Measurements from ENCODE around the gene E2F3. TPM values are rescaled to one million over a fixed set of nuclear protein-coding genes. Genes with fewer than 3 reads are reported as not detected.
"Not testable (repeated sequence)": the region's sequence is repeated elsewhere in the genome, so short reads cannot be mapped to it uniquely, and the experiment has no call there.

The E2F3 gene
- polyA plus RNA-seq, 1 donor, result 17.9 TPM

- H3K9me3 ChIP-seq (ENCODE audit: control insufficient read depth, low read depth, low read length), result no peaks in the 10 kb centered on the region
- peaks cover 10% of the 10 kb centered on the region for H3K36me3 ChIP-seq (ENCODE audit: control insufficient read depth, insufficient read depth, low read length)
- no peaks in the 10 kb centered on the region for H3K4me1 ChIP-seq (ENCODE audit: control insufficient read depth, insufficient read depth, low read length)
- no peak overlapping the region for H3K4me3 ChIP-seq (ENCODE audit: low read length)
- no peak overlapping the region for H3K27ac ChIP-seq (ENCODE audit: low read length)
- DNase-seq, result no peak
- 100% methylated on average over 3 of the region's 5 CpGs for WGBS (ENCODE audit: insufficient coverage, low lambda C conversion rate)
- H3K27me3 ChIP-seq (ENCODE audit: control insufficient read depth, insufficient read depth, low read length), result no peaks in the 10 kb centered on the region
Measured at GRCh38 chr6:20463396-20463795, 61.7 kb downstream of the E2F3 start.

GRCh38 chr6:20464041-20464440 is 62.4 kb downstream of the E2F3 start:
- no CpG with 5 or more reads among the region's 2 CpGs for WGBS (ENCODE audit: insufficient coverage, low lambda C conversion rate)
- no peak for DNase-seq
- Histone ChIP-seq H3K27me3 (ENCODE audit: control insufficient read depth, insufficient read depth, low read length) (no peaks in the 10 kb centered on the region), H3K4me1 (ENCODE audit: control insufficient read depth, insufficient read depth, low read length) (no peaks in the 10 kb centered on the region), H3K9me3 (ENCODE audit: control insufficient read depth, low read depth, low read length) (no peaks in the 10 kb centered on the region), H3K27ac (ENCODE audit: low read length) (no peak overlapping the region), H3K36me3 (ENCODE audit: control insufficient read depth, insufficient read depth, low read length) (peaks cover 10% of the 10 kb centered on the region), H3K4me3 (ENCODE audit: low read length) (no peak overlapping the region)

- H3K27ac ChIP-seq (ENCODE audit: low read length), result no peak overlapping the region
- no peak overlapping the region for H3K4me3 ChIP-seq (ENCODE audit: low read length)
- peaks cover 7% of the 10 kb centered on the region for H3K36me3 ChIP-seq (ENCODE audit: control insufficient read depth, insufficient read depth, low read length)
- WGBS (ENCODE audit: insufficient coverage, low lambda C conversion rate), result no CpG with 5 or more reads among the region's 4 CpGs
- no peaks in the 10 kb centered on the region for H3K9me3 ChIP-seq (ENCODE audit: control insufficient read depth, low read depth, low read length)
- DNase-seq, result no peak
- H3K27me3 ChIP-seq (ENCODE audit: control insufficient read depth, insufficient read depth, low read length), result no peaks in the 10 kb centered on the region
- H3K4me1 ChIP-seq (ENCODE audit: control insufficient read depth, insufficient read depth, low read length), result no peaks in the 10 kb centered on the region
Measured at GRCh38 chr6:20464847-20465246, 63.2 kb downstream of the E2F3 start.

- not testable (repeated sequence) for H3K27ac ChIP-seq (ENCODE audit: low read length); DNase-seq; H3K9me3 ChIP-seq (ENCODE audit: control insufficient read depth, low read depth, low read length); H3K36me3 ChIP-seq (ENCODE audit: control insufficient read depth, insufficient read depth, low read length); H3K4me3 ChIP-seq (ENCODE audit: low read length); H3K27me3 ChIP-seq (ENCODE audit: control insufficient read depth, insufficient read depth, low read length); H3K4me1 ChIP-seq (ENCODE audit: control insufficient read depth, insufficient read depth, low read length)
- WGBS (ENCODE audit: insufficient coverage, low lambda C conversion rate), result 100% methylated on average over 2 of the region's 4 CpGs
Measured at GRCh38 chr6:20465616-20466015, 63.9 kb downstream of the E2F3 start.

- WGBS (ENCODE audit: insufficient coverage, low lambda C conversion rate), result 93% methylated on average over 4 of the region's 4 CpGs
Measured at GRCh38 chr6:20467437-20467836, 65.8 kb downstream of the E2F3 start.

GRCh38 chr6:20468209-20468608 is 66.5 kb downstream of the E2F3 start:
- H3K27me3 ChIP-seq (ENCODE audit: control insufficient read depth, insufficient read depth, low read length), result no peaks in the 10 kb centered on the region
- no peak overlapping the region for H3K4me3 ChIP-seq (ENCODE audit: low read length)
- peaks cover 5% of the 10 kb centered on the region for H3K36me3 ChIP-seq (ENCODE audit: control insufficient read depth, insufficient read depth, low read length)
- WGBS (ENCODE audit: insufficient coverage, low lambda C conversion rate), result no CpG with 5 or more reads among the region's 7 CpGs
- no peaks in the 10 kb centered on the region for H3K9me3 ChIP-seq (ENCODE audit: control insufficient read depth, low read depth, low read length)
- no peaks in the 10 kb centered on the region for H3K4me1 ChIP-seq (ENCODE audit: control insufficient read depth, insufficient read depth, low read length)
- DNase-seq, result no peak
- H3K27ac ChIP-seq (ENCODE audit: low read length), result no peak overlapping the region

More at GRCh38 chr6:20467437-20467836, 65.8 kb downstream of the E2F3 start:
- Histone ChIP-seq H3K27me3 (ENCODE audit: control insufficient read depth, insufficient read depth, low read length) (no peaks in the 10 kb centered on the region), H3K9me3 (ENCODE audit: control insufficient read depth, low read depth, low read length) (no peaks in the 10 kb centered on the region), H3K27ac (ENCODE audit: low read length) (no peak overlapping the region), H3K36me3 (ENCODE audit: control insufficient read depth, insufficient read depth, low read length) (peaks cover 7% of the 10 kb centered on the region), H3K4me1 (ENCODE audit: control insufficient read depth, insufficient read depth, low read length) (no peaks in the 10 kb centered on the region), H3K4me3 (ENCODE audit: low read length) (no peak overlapping the region)
- no peak for DNase-seq

GRCh38 chr6:20472748-20473147 is 71.1 kb downstream of the E2F3 start:
- Histone ChIP-seq H3K4me1 (ENCODE audit: control insufficient read depth, insufficient read depth, low read length) (no peaks in the 10 kb centered on the region), H3K36me3 (ENCODE audit: control insufficient read depth, insufficient read depth, low read length) (no peaks in the 10 kb centered on the region), H3K27ac (ENCODE audit: low read length) (no peak overlapping the region), H3K4me3 (ENCODE audit: low read length) (no peak overlapping the region), H3K27me3 (ENCODE audit: control insufficient read depth, insufficient read depth, low read length) (no peaks in the 10 kb centered on the region), H3K9me3 (ENCODE audit: control insufficient read depth, low read depth, low read length) (no peaks in the 10 kb centered on the region)
- no peak for DNase-seq
- 91% methylated on average over 3 of the region's 3 CpGs for WGBS (ENCODE audit: insufficient coverage, low lambda C conversion rate)

- H3K36me3 ChIP-seq (ENCODE audit: control insufficient read depth, insufficient read depth, low read length), result no peaks in the 10 kb centered on the region
- no peaks in the 10 kb centered on the region for H3K27me3 ChIP-seq (ENCODE audit: control insufficient read depth, insufficient read depth, low read length)
- no peak for DNase-seq
- H3K9me3 ChIP-seq (ENCODE audit: control insufficient read depth, low read depth, low read length), result no peaks in the 10 kb centered on the region
- WGBS (ENCODE audit: insufficient coverage, low lambda C conversion rate), result no CpG with 5 or more reads among the region's 1 CpG
- H3K4me3 ChIP-seq (ENCODE audit: low read length), result no peak overlapping the region
- H3K27ac ChIP-seq (ENCODE audit: low read length), result no peak overlapping the region
- no peaks in the 10 kb centered on the region for H3K4me1 ChIP-seq (ENCODE audit: control insufficient read depth, insufficient read depth, low read length)
Measured at GRCh38 chr6:20473518-20473917, 71.8 kb downstream of the E2F3 start.

GRCh38 chr6:20474874-20475542 is 73.3 kb downstream of the E2F3 start:
- Histone ChIP-seq H3K27ac (ENCODE audit: low read length) (no peak overlapping the region), H3K4me3 (ENCODE audit: low read length) (no peak overlapping the region), H3K9me3 (ENCODE audit: control insufficient read depth, low read depth, low read length) (no peaks in the 10 kb centered on the region), H3K36me3 (ENCODE audit: control insufficient read depth, insufficient read depth, low read length) (peaks cover 8% of the 10 kb centered on the region), H3K4me1 (ENCODE audit: control insufficient read depth, insufficient read depth, low read length) (no peaks in the 10 kb centered on the region), H3K27me3 (ENCODE audit: control insufficient read depth, insufficient read depth, low read length) (no peaks in the 10 kb centered on the region)
- no peak for DNase-seq
- 100% methylated on average over 1 of the region's 7 CpGs for WGBS (ENCODE audit: insufficient coverage, low lambda C conversion rate)

GRCh38 chr6:20476501-20477043 is 74.9 kb downstream of the E2F3 start:
- H3K9me3 ChIP-seq (ENCODE audit: control insufficient read depth, low read depth, low read length), result no peaks in the 10 kb centered on the region
- no peak overlapping the region for H3K4me3 ChIP-seq (ENCODE audit: low read length)
- H3K36me3 ChIP-seq (ENCODE audit: control insufficient read depth, insufficient read depth, low read length), result peaks cover 15% of the 10 kb centered on the region
- H3K27me3 ChIP-seq (ENCODE audit: control insufficient read depth, insufficient read depth, low read length), result no peaks in the 10 kb centered on the region
- WGBS (ENCODE audit: insufficient coverage, low lambda C conversion rate), result no CpG with 5 or more reads among the region's 6 CpGs
- DNase-seq, result peak; percentile 9 to 36
- H3K27ac ChIP-seq (ENCODE audit: low read length), result no peak overlapping the region
- no peaks in the 10 kb centered on the region for H3K4me1 ChIP-seq (ENCODE audit: control insufficient read depth, insufficient read depth, low read length)

GRCh38 chr6:20477485-20477884 is 75.8 kb downstream of the E2F3 start:
- no peaks in the 10 kb centered on the region for H3K27me3 ChIP-seq (ENCODE audit: control insufficient read depth, insufficient read depth, low read length)
- H3K27ac ChIP-seq (ENCODE audit: low read length), result no peak overlapping the region
- WGBS (ENCODE audit: insufficient coverage, low lambda C conversion rate), result 20% methylated on average over 1 of the region's 2 CpGs
- H3K4me1 ChIP-seq (ENCODE audit: control insufficient read depth, insufficient read depth, low read length), result no peaks in the 10 kb centered on the region
- DNase-seq, result peak; percentile 14 to 59
- H3K36me3 ChIP-seq (ENCODE audit: control insufficient read depth, insufficient read depth, low read length), result peaks cover 19% of the 10 kb centered on the region
- no peaks in the 10 kb centered on the region for H3K9me3 ChIP-seq (ENCODE audit: control insufficient read depth, low read depth, low read length)
- H3K4me3 ChIP-seq (ENCODE audit: low read length), result no peak overlapping the region
